Measurements from ENCODE around the gene GPR146.
"Not testable (repeated sequence)": the region's sequence is repeated elsewhere in the genome, so short reads cannot be mapped to it uniquely, and the experiment has no call there.

GPR146 gene

GRCh38 chr7:1026721-1027161 is 17.6 kb upstream of the GPR146 start:
- no peak for DNase-seq

GRCh38 chr7:1027242-1028043 is 16.9 kb upstream of the GPR146 start:
- peak in 1 of 2 experiments; percentile 15 for DNase-seq

- peak; percentile 49 to 76 for DNase-seq
These were observed 16.1 kb upstream of the GPR146 start for GRCh38 chr7:1028044-1028770.

GRCh38 chr7:1028775-1029636 is 15.3 kb upstream of the GPR146 start:
- peak; percentile 3 to 51 for DNase-seq

- no peak for DNase-seq
These were observed 14.5 kb upstream of the GPR146 start for GRCh38 chr7:1029637-1030443.

GRCh38 chr7:1030444-1031070 is 13.8 kb upstream of the GPR146 start:
- DNase-seq: no peak

- DNase-seq: no peak
These were observed 12.5 kb upstream of the GPR146 start for GRCh38 chr7:1031716-1032455.

- DNase-seq: no peak
These were observed 11.7 kb upstream of the GPR146 start for GRCh38 chr7:1032536-1033181.

- DNase-seq: no peak
These were observed 10.7 kb upstream of the GPR146 start for GRCh38 chr7:1033546-1034145.

GRCh38 chr7:1034769-1035168 is 9.6 kb upstream of the GPR146 start:
- DNase-seq: not testable (repeated sequence)

- not testable (repeated sequence) for DNase-seq
These were observed 8.0 kb upstream of the GPR146 start for GRCh38 chr7:1036164-1036928.

GRCh38 chr7:1040233-1040632 is 4.1 kb upstream of the GPR146 start:
- DNase-seq: not testable (repeated sequence)

GRCh38 chr7:1040790-1041189 is 3.6 kb upstream of the GPR146 start:
- DNase-seq: peak; percentile 13 to 64

- DNase-seq: no peak
These were observed 2.5 kb upstream of the GPR146 start for GRCh38 chr7:1041551-1042491.

- no peak for DNase-seq
These were observed 1.9 kb upstream of the GPR146 start for GRCh38 chr7:1042492-1042833.

GRCh38 chr7:1043552-1044188 is 676 bp upstream of the GPR146 start:
- DNase-seq: no peak

All from NCI-H524 (cell line).